ENCODE results near the gene RMRP.
"Not testable (repeated sequence)": the region's sequence is repeated elsewhere in the genome, so short reads cannot be mapped to it uniquely, and the experiment has no call there.

DNA sequence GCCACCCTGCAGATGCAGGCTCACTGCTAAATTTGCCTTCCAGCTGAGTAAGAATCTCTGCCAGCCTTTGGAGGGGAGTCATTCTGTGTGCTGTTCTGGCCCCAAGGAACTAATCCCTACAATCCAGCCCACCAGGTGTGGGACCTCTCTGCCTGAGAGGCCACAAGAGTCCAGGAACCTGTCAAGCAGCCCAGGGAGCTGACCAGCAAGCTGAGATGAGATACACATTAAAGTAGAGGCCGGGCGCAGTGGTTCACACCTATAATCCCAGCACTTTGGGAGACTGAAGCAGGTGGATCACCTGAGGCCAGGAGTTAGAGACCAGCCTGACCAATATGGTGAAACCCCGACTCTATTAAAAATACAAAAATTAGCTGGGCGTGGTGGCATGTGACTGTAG is 45.8 kb downstream of the RMRP start:
- TF ChIP-seq, protein P1, sequence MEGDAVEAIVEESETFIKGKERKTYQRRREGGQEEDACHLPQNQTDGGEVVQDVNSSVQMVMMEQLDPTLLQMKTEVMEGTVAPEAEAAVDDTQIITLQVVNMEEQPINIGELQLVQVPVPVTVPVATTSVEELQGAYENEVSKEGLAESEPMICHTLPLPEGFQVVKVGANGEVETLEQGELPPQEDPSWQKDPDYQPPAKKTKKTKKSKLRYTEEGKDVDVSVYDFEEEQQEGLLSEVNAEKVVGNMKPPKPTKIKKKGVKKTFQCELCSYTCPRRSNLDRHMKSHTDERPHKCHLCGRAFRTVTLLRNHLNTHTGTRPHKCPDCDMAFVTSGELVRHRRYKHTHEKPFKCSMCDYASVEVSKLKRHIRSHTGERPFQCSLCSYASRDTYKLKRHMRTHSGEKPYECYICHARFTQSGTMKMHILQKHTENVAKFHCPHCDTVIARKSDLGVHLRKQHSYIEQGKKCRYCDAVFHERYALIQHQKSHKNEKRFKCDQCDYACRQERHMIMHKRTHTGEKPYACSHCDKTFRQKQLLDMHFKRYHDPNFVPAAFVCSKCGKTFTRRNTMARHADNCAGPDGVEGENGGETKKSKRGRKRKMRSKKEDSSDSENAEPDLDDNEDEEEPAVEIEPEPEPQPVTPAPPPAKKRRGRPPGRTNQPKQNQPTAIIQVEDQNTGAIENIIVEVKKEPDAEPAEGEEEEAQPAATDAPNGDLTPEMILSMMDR (IDR thresholded peaks at IDR 0.05): not testable (repeated sequence)
- TF ChIP-seq POLR2A, POLR2AphosphoS5 (IDR thresholded peaks at IDR 0.05): not testable (repeated sequence)

Measured in transverse colon (tissue), 4 donors.